Neural progenitor cell (in vitro differentiated cells): ENCODE data around the gene CTNNBL1.

Source experiments
- CTCF ChIP-seq: fragments of 200-600 bp; sonication (generic); IDR thresholded peaks from 2 replicates; pipeline ENCODE4 v1.5.1; 2017; ENCODE audit warnings: antibody characterized with exemption, mild to moderate bottlenecking
- EZH2phosphoT487 ChIP-seq: fragments of 200-600 bp; sonication (generic); IDR thresholded peaks from 2 replicates; pipeline ENCODE4 v1.6.1; 2017; ENCODE audit warnings: antibody characterized with exemption

GRCh38 chr20:37687478-37687805 lies 6.4 kb upstream of the CTNNBL1 start:
- no peak for TF ChIP-seq CTCF
- TF ChIP-seq EZH2phosphoT487: no peak
